IMR-90 (cell line): ENCODE results near the gene MMS19. TPM values are rescaled to one million over a fixed set of nuclear protein-coding genes. Genes with fewer than 3 reads are reported as not detected.

ENCODE experiments used
- ATAC-seq: fragments of 200-7000 bp; cut with Tn5 transposase; 2 replicates; pipeline ENCODE4 v1.9.1; 2020; ENCODE audit warnings: low read depth, mild to moderate bottlenecking, moderate library complexity
- BruUV-seq: library from RNA; stranded (reverse); fragments of 400-500 nt; replicated peaks from 2 replicates; lab custom pipeline; 2021; lab: Mats Ljungman, UMichigan
- CTCF ChIA-PET: fragments of 300-600 bp; formaldehyde crosslinking; extraction: SDS; loops from one replicate; lab custom pipeline; 2021; ENCODE audit warnings: antibody characterized with exemption; lab: Yijun Ruan, JAX
- POLR2A ChIA-PET: fragments of 300-600 bp; sonication (Branson Sonifier 250); formaldehyde crosslinking; loops from one replicate; lab custom pipeline; 2022; ENCODE audit warnings: antibody characterized with exemption; ENCODE audit not compliant: unreplicated experiment; lab: Charles Lee
- DNase-seq: peaks from one replicate; pipeline ENCODE4 v3.0.0; 2013
- H2AFZ ChIP-seq: replicated peaks from 2 replicates; pipeline ENCODE3; 2013; ENCODE audit warnings: low read length, mild to moderate bottlenecking; ENCODE audit not compliant: poor library complexity
- H2AK5ac ChIP-seq: 2 replicates; pipeline ENCODE4 v1.6.1; 2013; ENCODE audit warnings: low read depth, low read length, inconsistent platforms
- H2AK9ac ChIP-seq: replicated peaks from 2 replicates; pipeline ENCODE3; 2013; ENCODE audit warnings: mild to moderate bottlenecking, low read depth, low read length, moderate library complexity; ENCODE audit not compliant: poor library complexity
- H2BK120ac ChIP-seq: 2 replicates; pipeline ENCODE4 v1.6.1; 2013; ENCODE audit warnings: low read depth, low read length, inconsistent platforms
- H2BK15ac ChIP-seq: 3 replicates; pipeline ENCODE4 v1.6.1; 2013; ENCODE audit warnings: low read depth, low read length, inconsistent platforms
- H2BK20ac ChIP-seq: 2 replicates; pipeline ENCODE4 v1.6.1; 2013; ENCODE audit warnings: low read depth, mild to moderate bottlenecking, inconsistent platforms, low read length, moderate library complexity
- H2BK5ac ChIP-seq: 2 replicates; pipeline ENCODE4 v1.6.1; 2013; ENCODE audit warnings: mild to moderate bottlenecking, low read depth, low read length, inconsistent platforms; ENCODE audit not compliant: poor library complexity, severe bottlenecking
- H3K14ac ChIP-seq: replicated peaks from 2 replicates; pipeline ENCODE4 v1.6.1; 2013; ENCODE audit warnings: low read depth, low read length, inconsistent platforms
- H3K18ac ChIP-seq: 2 replicates; pipeline ENCODE4 v1.6.1; 2013; ENCODE audit warnings: low read depth, low read length, control low read depth
- H3K23ac ChIP-seq: 2 replicates; pipeline ENCODE4 v1.6.1; 2013; ENCODE audit warnings: low read depth, low read length, inconsistent platforms
- H3K27ac ChIP-seq: 2 replicates; pipeline ENCODE4 v1.5.1; 2013; ENCODE audit warnings: mild to moderate bottlenecking, control low read depth, low read length; ENCODE audit not compliant: insufficient read depth
- H3K27me3 ChIP-seq: 2 replicates; pipeline ENCODE4 v1.6.1; 2013; ENCODE audit warnings: low read length; ENCODE audit not compliant: control insufficient read depth, insufficient read depth
- H3K36me3 ChIP-seq: 2 replicates; pipeline ENCODE4 v1.6.1; 2013; ENCODE audit warnings: low read length, mixed read lengths; ENCODE audit not compliant: control insufficient read depth, insufficient read depth
- H3K4ac ChIP-seq: 2 replicates; pipeline ENCODE4 v1.6.1; 2013; ENCODE audit warnings: low read depth, low read length, inconsistent platforms
- H3K4me1 ChIP-seq: 2 replicates; pipeline ENCODE4 v1.6.1; 2013; ENCODE audit warnings: low read length, mixed read lengths; ENCODE audit not compliant: control insufficient read depth, insufficient read depth
- H3K4me2 ChIP-seq: 2 replicates; pipeline ENCODE4 v1.6.1; 2013; ENCODE audit warnings: low read depth, mild to moderate bottlenecking, control low read depth, low read length, moderate library complexity
- H3K4me3 ChIP-seq: 2 replicates; pipeline ENCODE4 v1.5.1; 2013; ENCODE audit warnings: low read depth, mild to moderate bottlenecking, control low read depth, low read length, moderate library complexity; ENCODE audit not compliant: insufficient read depth
- H3K56ac ChIP-seq: 2 replicates; pipeline ENCODE4 v1.6.1; 2013; ENCODE audit warnings: low read length, inconsistent platforms; ENCODE audit not compliant: insufficient read depth; ENCODE audit errors: extremely low read depth
- H3K79me1 ChIP-seq, 2 experiments: 2 replicates each; pipeline ENCODE4 v1.6.1; 2013; ENCODE audit warnings: low read length in 2 of 2, inconsistent platforms in 1 of 2, low read depth in 1 of 2
- H3K9ac ChIP-seq: 2 replicates; pipeline ENCODE4 v1.6.1; 2013; ENCODE audit warnings: low read depth, low read length, control low read depth
- H3K9me1 ChIP-seq: 2 replicates; pipeline ENCODE4 v1.6.1; 2013; ENCODE audit warnings: low read length, inconsistent platforms; ENCODE audit not compliant: insufficient read depth
- H3K9me3 ChIP-seq: 2 replicates; pipeline ENCODE4 v1.6.1; 2013; ENCODE audit warnings: low read length; ENCODE audit not compliant: control insufficient read depth, insufficient read depth
- H4K20me1 ChIP-seq: 2 replicates; pipeline ENCODE4 v1.6.1; 2013; ENCODE audit warnings: low read length, inconsistent platforms; ENCODE audit not compliant: insufficient read depth
- H4K5ac ChIP-seq: 2 replicates; pipeline ENCODE4 v1.6.1; 2013; ENCODE audit warnings: mild to moderate bottlenecking, low read depth, low read length, control low read depth
- H4K8ac ChIP-seq, 2 experiments: 2 replicates each; pipeline ENCODE4 v1.6.1; 2013; ENCODE audit warnings: low read depth in 2 of 2, low read length in 2 of 2, control low read depth in 1 of 2, inconsistent platforms in 1 of 2
- H4K91ac ChIP-seq: 2 replicates; pipeline ENCODE4 v1.6.1; 2013; ENCODE audit warnings: low read depth, low read length, inconsistent platforms; ENCODE audit not compliant: insufficient read depth
- BHLHE40 ChIP-seq: fragments of 150-350 bp; IDR thresholded peaks from 2 replicates; pipeline ENCODE4 v1.6.1; 2016; ENCODE audit warnings: mild to moderate bottlenecking, low read depth, low read length
- MAZ ChIP-seq: IDR thresholded peaks from 2 replicates; pipeline ENCODE4 v1.6.1; 2012; ENCODE audit warnings: low read depth, mild to moderate bottlenecking, low read length, improper control_type of control experiment, moderate library complexity, borderline replicate concordance
- MXI1 ChIP-seq: IDR thresholded peaks from 2 replicates; pipeline ENCODE4 v1.6.1; 2012; ENCODE audit warnings: low read depth, mild to moderate bottlenecking, low read length, moderate library complexity, borderline replicate concordance
- RAD21 ChIP-seq: IDR thresholded peaks from 2 replicates; pipeline ENCODE4 v1.6.1; 2012; ENCODE audit warnings: low read length, improper control_type of control experiment
- SMC3 ChIP-seq: fragments of 150-350 bp; IDR thresholded peaks from 2 replicates; pipeline ENCODE4 v1.6.1; 2016; ENCODE audit warnings: low read depth, mild to moderate bottlenecking, antibody characterized with exemption, low read length, moderate library complexity
- WGBS, 2 experiments: methylation state at CpG; one replicate each; pipeline versions ENCODE4 v1.1.5 to v1.1.7; 2013; ENCODE audit warnings: missing lambda C conversion rate in 2 of 2; ENCODE audit not compliant: insufficient read length in 1 of 2; ENCODE audit errors: extremely low coverage in 2 of 2; 5-methylcytosine and 5-hydroxymethylcytosine counted together
- dilution Hi-C: fragments of 300-500 bp; cut with HindIII; formaldehyde crosslinking; loops from one replicate; pipeline ENCODE4 v1.14.3; 2018; ENCODE audit warnings: low sequenced_read_pairs; ENCODE audit not compliant: unreplicated experiment
- in situ Hi-C: fragments of 300-500 bp; cut with MboI; formaldehyde crosslinking; loops from 3 replicates; pipeline ENCODE4 v1.14.3; 2019; ENCODE audit warnings: low sequenced_read_pairs, inconsistent platforms, mixed read lengths
- intact Hi-C: fragments of 100-400 bp; cut with micrococcal nuclease; formaldehyde crosslinking; loops from 2 replicates; pipeline ENCODE4 v1.10.0; 2022
- polyA plus RNA-seq, 3 experiments: library from polyadenylated mRNA; depleted of rRNA; stranded (reverse); fragments of >200 nt; gene quantifications; 2 replicates each; pipeline ENCODE4 v1.2.3, GENCODE V29; 2012; ENCODE audit warnings: low replicate concordance in 1 of 3
- total RNA-seq: library from RNA; depleted of rRNA; stranded (reverse); fragments of >200 nt; gene quantifications from 2 replicates; pipeline ENCODE4 v1.2.3, GENCODE V29; 2012
- TF ChIP-seq, protein P1 (sequence below): conservative IDR thresholded peaks from 2 replicates; pipeline ENCODE4 v1.5.1; 2012; ENCODE audit warnings: mild to moderate bottlenecking, low read depth, low read length, improper control_type of control experiment

Gene MMS19
- total and polyA plus RNA-seq, 2 of the 4 experiments (the other 2 are of a cell fraction): 70.1 to 72.7 TPM

GRCh38 chr10:97498841-97499560 is 779 bp upstream of the MMS19 start, which contains the start of gene UBTD1:
Gene UBTD1 (plus strand): TSS chr10:97498924. CDS start chr10:97499204, 280 bp downstream.
- peak; percentile 16 for ATAC-seq
- H3K9me1 ChIP-seq: peaks cover 27% of the 10 kb centered on the region
- TF ChIP-seq RAD21 (peak; percentile 7; the same call in 1 of the 2 replicates), BHLHE40 (no peak), MAZ (peak; percentile 65; the same call in 1 of the 2 replicates), MXI1 (0 out of 2 replicates have a peak, but pooled peaks have one; percentile 23), SMC3 (0 out of 2 replicates have a peak, but pooled peaks have one; percentile 7)
- TF ChIP-seq, protein P1, sequence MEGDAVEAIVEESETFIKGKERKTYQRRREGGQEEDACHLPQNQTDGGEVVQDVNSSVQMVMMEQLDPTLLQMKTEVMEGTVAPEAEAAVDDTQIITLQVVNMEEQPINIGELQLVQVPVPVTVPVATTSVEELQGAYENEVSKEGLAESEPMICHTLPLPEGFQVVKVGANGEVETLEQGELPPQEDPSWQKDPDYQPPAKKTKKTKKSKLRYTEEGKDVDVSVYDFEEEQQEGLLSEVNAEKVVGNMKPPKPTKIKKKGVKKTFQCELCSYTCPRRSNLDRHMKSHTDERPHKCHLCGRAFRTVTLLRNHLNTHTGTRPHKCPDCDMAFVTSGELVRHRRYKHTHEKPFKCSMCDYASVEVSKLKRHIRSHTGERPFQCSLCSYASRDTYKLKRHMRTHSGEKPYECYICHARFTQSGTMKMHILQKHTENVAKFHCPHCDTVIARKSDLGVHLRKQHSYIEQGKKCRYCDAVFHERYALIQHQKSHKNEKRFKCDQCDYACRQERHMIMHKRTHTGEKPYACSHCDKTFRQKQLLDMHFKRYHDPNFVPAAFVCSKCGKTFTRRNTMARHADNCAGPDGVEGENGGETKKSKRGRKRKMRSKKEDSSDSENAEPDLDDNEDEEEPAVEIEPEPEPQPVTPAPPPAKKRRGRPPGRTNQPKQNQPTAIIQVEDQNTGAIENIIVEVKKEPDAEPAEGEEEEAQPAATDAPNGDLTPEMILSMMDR: no peak
- H3K23ac ChIP-seq: peak within 1 kb of the TSS; percentile 96
- H2AK9ac ChIP-seq: peak within 1 kb of the TSS; percentile 99
- H3K9ac ChIP-seq: peak within 1 kb of the TSS; percentile 85
- no TSS peak for BruUV-seq
- peak within 1 kb of the TSS; percentile 17 for H3K18ac ChIP-seq
- peak within 1 kb of the TSS; percentile 87 for H2BK5ac ChIP-seq
- peak within 1 kb of the TSS; percentile 96 for H3K4ac ChIP-seq
- no peaks in the 10 kb centered on the region for H3K27me3 ChIP-seq
- peak within 1 kb of the TSS; percentile 95 for H2AFZ ChIP-seq
- peak within 1 kb of the TSS; percentile 68 to 85 for H4K8ac ChIP-seq
- peaks cover 9% of the 10 kb centered on the region for H3K4me1 ChIP-seq
- peak within 1 kb of the TSS; percentile 39; the same call in 1 of the 2 replicates for H2BK120ac ChIP-seq
- H3K14ac ChIP-seq: peak within 1 kb of the TSS; percentile 93
- peak within 1 kb of the TSS; percentile 82 for H3K4me3 ChIP-seq
- ChIA-PET POLR2A (interaction anchor here (0.6 kb wide), 1 partner anchor 31 kb away, joined by 6 read pairs; no protein-coding TSS in a partner anchor), CTCF (no interaction called here)
- 0% methylated on average over 25 of the region's 66 CpGs; no CpG with 5 or more reads in 1 of the 2 experiments for WGBS, 2 experiments
- H3K79me1 ChIP-seq: peaks cover 32 to 73% of the 10 kb centered on the region in 2 experiments
- peak within 1 kb of the TSS; percentile 99 for H2AK5ac ChIP-seq
- H3K4me2 ChIP-seq: peak within 1 kb of the TSS; percentile 94
- intact Hi-C loops: loop anchor here (1.0 to 5.0 kb wide), 3 partner anchors 54 to 188 kb away; partner anchors contain the start of genes AVPI1 and PI4K2A
- peak within 1 kb of the TSS; percentile 92 for H3K56ac ChIP-seq
- H2BK20ac ChIP-seq: no peak within 1 kb of the TSS
- peak within 1 kb of the TSS; percentile 79 for H3K27ac ChIP-seq
- peak within 1 kb of the TSS; percentile 46; the same call in 1 of the 3 replicates for H2BK15ac ChIP-seq
- dilution Hi-C loops: no loop called here
- DNase-seq: peak; percentile 49
- in situ Hi-C loops: no loop called here
- no peaks in the 10 kb centered on the region for H3K9me3 ChIP-seq
- 0 out of 2 replicates have a peak, but pooled peaks cover 2% of the 10 kb centered on the region for H3K36me3 ChIP-seq
- peak within 1 kb of the TSS; percentile 22 for H4K5ac ChIP-seq
- H4K20me1 ChIP-seq: peaks cover 58% of the 10 kb centered on the region
- H4K91ac ChIP-seq: peak within 1 kb of the TSS; percentile 86
